ENCODE measurements around the gene ALK. TPM values are rescaled to one million over a fixed set of nuclear protein-coding genes. Genes with fewer than 3 reads are reported as not detected.

Gene ALK
- total RNA-seq, 2 experiments from 2014 or later: not detected

GRCh38 chr2:29400930-29401653, 520.3 kb downstream of the ALK start:
- CTCF ChIA-PET: no interaction called here
- POLR2A ChIA-PET: no interaction called here

DNA sequence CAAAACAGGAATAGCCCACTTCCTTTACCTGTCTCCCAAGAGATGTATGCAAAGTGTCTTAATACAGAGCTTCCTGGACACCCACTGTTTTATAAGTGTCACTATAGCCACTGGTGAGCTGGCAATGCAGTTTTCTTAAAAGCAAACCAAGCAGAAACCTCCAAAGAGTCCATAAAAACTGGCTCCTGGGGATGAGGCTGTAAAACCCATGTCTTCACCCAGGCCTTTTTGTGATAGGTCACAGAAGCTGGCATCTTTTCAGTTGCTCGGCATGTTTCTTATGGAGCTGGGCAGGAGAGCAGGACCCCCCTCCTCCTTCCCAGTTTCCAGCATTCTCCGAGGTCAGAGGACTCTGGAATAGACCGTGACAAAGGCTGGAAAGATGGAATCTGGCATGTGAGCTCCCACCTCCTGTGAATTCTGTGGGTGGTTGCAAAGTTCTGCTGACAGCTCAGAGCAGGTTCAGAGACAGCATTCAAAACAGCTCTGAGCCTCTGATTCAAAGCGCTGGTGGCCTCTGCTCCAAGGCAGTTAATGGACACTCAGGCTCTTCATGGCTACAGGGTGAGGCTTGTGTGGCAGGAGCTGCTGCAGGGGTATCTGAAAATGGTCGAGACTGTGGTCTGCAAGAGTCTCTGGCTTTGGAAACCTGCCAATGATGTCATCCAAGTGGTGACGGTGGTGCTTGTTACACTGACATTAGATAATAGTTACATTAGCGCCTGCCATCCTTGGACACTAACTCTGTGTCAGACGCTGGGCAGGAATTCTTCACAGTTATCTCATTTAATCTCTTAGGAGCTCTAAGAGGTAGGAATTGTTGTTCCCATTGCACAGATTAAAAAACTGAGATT, 522.8 kb downstream of the ALK start:
- ChIA-PET CTCF (no interaction called here), POLR2A (no interaction called here)

DNA sequence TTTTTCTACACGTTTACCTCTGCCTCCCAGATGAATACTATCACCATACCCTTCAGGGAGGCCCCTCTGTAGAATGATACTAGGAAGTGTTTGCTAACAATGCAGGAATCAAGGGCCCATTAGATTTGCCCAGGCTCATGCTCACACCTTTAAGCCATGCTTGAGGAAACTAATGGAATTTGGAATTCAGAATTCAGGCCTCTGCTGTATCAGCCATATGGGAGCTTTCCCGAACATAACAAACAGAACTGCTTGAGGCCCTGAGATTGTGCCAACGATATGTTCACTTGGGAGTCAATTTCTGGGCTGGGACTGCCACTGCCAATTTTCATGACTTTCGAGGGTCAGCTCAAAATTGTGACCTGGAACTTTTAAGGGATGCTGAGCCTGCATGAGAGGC, 523.7 kb downstream of the ALK start:
- CTCF ChIA-PET: no interaction called here
- POLR2A ChIA-PET: no interaction called here

DNA sequence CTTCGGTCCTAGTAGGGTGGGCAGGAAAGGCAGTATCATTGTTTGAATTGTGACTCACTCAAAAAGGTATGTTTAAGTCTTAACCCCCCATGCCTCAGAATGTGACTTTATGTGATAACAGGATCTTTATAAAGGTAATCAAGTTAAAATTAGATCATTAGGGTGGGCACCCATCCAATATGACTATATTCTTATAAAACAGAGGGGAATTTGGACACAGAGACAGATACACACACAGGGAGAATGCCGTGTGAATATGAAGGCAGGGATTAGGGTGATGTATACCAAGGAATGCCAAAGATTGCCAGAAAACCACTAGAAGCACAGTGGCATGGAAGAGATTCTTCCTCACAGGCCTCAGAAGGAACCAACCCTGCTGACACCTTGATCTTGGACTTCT, 524.3 kb downstream of the ALK start:
- CTCF ChIA-PET: no interaction called here

GRCh38 chr2:29394981-29395350, 526.4 kb downstream of the ALK start:
- ChIA-PET POLR2A (no interaction called here), CTCF (no interaction called here)

More for the DNA sequence above, 524.3 kb downstream of the ALK start:
- POLR2A ChIA-PET: no interaction called here

DNA sequence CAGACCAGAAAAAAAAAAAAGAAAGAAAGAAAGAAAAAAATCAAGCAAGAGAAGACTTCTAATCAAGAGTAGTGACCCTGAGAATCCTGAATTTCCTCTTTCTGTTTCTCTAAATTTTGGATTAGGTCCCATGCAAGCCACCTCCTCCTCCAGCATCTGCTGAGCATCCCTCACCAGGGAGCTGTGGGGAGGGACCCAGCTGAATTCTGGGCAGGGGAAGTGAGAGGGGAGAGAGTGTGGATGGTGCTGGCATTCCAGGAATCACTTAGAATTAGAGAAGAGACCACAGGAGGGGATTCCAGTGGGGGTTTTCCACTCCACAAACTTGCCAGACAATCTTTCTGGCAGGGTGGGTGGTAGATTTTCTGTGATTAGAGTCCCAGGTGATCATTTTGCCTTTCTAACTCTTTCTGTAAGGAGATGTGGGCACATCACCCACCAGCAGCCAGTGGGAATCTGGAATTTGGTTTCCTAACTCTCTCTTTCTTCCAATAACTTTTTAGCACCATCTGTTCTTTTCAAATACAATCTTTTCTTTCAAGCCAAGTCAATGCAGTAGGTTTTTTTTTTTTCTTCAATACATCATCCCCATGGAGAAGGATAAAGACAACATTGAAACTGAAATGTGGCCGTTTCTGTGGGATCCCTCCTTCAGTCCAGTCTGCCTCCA, 526.9 kb downstream of the ALK start:
- CTCF ChIA-PET: no interaction called here
- POLR2A ChIA-PET: no interaction called here

- ChIA-PET CTCF (no interaction called here), POLR2A (no interaction called here)
Measured at GRCh38 chr2:29393676-29394075, 527.7 kb downstream of the ALK start.

GRCh38 chr2:29392774-29393173, 528.6 kb downstream of the ALK start:
- ChIA-PET CTCF (no interaction called here), POLR2A (no interaction called here)

- ChIA-PET CTCF (no interaction called here), POLR2A (no interaction called here)
Measured at GRCh38 chr2:29390136-29390535, 531.2 kb downstream of the ALK start.

DNA sequence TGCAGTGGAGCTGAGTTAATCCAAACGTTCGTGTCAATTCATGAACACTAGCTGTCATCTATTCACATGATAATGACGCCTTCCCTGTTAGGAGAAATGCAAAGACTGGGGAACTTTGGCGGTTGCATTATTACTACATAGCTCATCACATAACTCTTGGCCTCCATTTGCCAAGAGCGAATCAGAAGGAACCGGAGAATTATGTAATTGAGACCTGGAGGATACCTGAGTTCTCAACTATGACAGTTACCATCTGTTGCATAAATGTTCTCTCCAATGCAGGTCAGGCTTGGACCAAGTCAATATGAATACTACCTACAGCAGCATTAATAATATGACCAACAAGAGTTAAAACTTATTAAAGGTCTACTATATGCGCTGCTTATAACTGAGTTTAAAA, 531.7 kb downstream of the ALK start:
- ChIA-PET POLR2A (no interaction called here), CTCF (no interaction called here)

- POLR2A ChIA-PET: no interaction called here
- CTCF ChIA-PET: no interaction called here
Measured at GRCh38 chr2:29388071-29388470, 533.3 kb downstream of the ALK start.

- CTCF ChIA-PET: no interaction called here
- POLR2A ChIA-PET: no interaction called here
Measured at GRCh38 chr2:29382486-29382885, 538.9 kb downstream of the ALK start.

- CTCF ChIA-PET: interaction anchor here (0.5 kb wide), 1 partner anchor 553 kb away, joined by 3 read pairs; no protein-coding TSS in a partner anchor
- POLR2A ChIA-PET: no interaction called here
Measured at GRCh38 chr2:29377788-29378187, 543.6 kb downstream of the ALK start.

GRCh38 chr2:29376541-29376940, 544.8 kb downstream of the ALK start:
- ChIA-PET POLR2A (interaction anchor here (0.7 kb wide), 1 partner anchor 117 kb away, joined by 10 read pairs; no protein-coding TSS in a partner anchor), CTCF (interaction anchor here (0.6 kb wide), 1 partner anchor 170 kb away, joined by 3 read pairs; no protein-coding TSS in a partner anchor)

DNA sequence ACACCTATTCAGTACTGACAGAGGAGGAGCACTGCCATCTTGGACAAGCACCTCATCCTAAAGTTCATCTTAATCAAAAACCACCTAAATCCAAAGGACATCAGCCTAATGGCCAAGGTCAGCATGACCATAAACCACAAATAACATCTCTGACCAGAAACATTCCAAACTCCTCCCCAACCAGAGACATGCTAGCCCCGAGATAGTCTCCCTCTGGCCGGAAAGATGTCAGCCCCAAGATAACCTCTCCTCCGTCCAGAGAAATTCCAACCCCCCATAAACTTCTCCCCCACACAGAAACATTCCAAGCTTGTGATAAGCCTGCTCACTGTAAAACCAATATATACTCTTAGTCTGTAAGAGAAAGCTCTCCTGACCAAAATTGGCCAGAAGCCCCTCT, 545.5 kb downstream of the ALK start:
- CTCF ChIA-PET: no interaction called here
- POLR2A ChIA-PET: no interaction called here

DNA sequence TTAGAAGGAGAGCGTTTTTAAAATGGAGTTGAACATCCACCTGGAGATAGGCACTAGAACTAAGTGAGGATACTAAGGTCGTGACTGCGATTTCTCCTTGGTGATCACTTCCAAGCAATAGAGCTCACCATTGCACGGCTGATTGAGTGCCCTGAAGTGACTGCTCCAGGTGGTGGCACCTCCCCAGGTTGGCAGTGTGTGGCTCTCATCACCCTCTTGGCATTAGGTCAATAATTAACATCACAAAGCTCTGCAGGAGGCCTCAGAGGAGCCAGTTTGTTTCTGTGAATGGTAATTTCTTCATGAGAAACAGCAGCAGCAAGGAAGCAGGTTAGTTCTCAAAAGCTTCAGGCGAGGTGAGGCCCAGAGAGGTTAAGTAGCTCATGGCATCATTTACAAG, 546.6 kb downstream of the ALK start:
- ChIA-PET CTCF (no interaction called here), POLR2A (no interaction called here)

DNA sequence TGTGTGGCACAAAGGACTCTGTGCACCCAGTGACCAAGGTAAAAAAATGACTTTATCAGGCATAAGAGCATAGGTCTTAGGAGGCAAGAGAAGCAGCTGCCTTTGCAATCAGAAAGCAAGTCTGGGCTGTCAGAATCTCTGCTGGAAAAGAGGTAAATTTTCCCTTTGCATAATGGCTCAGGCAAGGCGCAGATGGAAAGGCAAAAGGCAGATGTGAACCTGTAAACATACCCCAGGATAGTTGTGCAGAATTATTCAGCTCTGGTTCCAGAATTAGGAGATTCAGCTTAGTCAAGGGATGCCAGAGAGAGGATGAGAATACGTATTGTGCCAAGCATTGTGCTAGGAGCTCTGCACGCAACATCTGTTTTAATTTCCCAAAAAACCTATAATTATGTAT, 547.5 kb downstream of the ALK start:
- ChIA-PET CTCF (no interaction called here), POLR2A (no interaction called here)

DNA sequence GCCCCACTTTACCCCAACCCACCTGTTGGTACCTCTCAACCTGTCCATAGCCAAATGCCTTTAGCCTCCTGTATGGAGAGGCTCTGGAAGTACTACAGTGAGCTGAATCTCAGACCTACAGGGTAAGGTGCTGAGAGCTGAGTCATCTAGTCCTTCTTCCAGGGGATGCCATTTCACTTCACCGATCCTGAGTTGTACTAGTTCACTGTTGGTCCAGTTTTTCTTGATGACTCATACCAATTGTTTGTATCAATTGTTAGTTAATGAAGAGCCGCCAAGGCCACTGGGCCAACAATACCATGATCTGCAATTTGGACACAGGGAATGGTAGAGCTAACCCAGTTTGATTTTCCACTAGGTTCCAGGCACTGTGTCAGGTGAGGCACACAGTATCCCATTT, 549.2 kb downstream of the ALK start:
- CTCF ChIA-PET: no interaction called here
- POLR2A ChIA-PET: no interaction called here

GRCh38 chr2:29370581-29371125, 550.7 kb downstream of the ALK start:
- ChIA-PET POLR2A (no interaction called here), CTCF (no interaction called here)

GRCh38 chr2:29370173-29370572, 551.2 kb downstream of the ALK start:
- ChIA-PET POLR2A (no interaction called here), CTCF (no interaction called here)

- ChIA-PET CTCF (no interaction called here), POLR2A (no interaction called here)
Measured at GRCh38 chr2:29368659-29369040, 552.7 kb downstream of the ALK start.

All from activated CD8-positive, alpha-beta memory T cell treated with anti-CD3 and anti-CD28 coated beads for 36 hours (primary cell).